DND-41 (cell line): ENCODE measurements around the gene AGAP1.

ENCODE experiments used
- CTCF ChIP-seq: IDR thresholded peaks from 2 replicates; pipeline ENCODE4 v1.5.1; 2012; ENCODE audit warnings: borderline replicate concordance, low read length, moderate library complexity, mild to moderate bottlenecking; ENCODE audit not compliant: poor library complexity, severe bottlenecking; ENCODE audit errors: extremely low read depth
- EZH2 ChIP-seq: IDR thresholded peaks from 3 replicates; pipeline ENCODE4 v1.6.1; 2012; ENCODE audit warnings: borderline replicate concordance, low read depth, mild to moderate bottlenecking, moderate library complexity, low read length, inconsistent platforms; ENCODE audit not compliant: severe bottlenecking

DNA sequence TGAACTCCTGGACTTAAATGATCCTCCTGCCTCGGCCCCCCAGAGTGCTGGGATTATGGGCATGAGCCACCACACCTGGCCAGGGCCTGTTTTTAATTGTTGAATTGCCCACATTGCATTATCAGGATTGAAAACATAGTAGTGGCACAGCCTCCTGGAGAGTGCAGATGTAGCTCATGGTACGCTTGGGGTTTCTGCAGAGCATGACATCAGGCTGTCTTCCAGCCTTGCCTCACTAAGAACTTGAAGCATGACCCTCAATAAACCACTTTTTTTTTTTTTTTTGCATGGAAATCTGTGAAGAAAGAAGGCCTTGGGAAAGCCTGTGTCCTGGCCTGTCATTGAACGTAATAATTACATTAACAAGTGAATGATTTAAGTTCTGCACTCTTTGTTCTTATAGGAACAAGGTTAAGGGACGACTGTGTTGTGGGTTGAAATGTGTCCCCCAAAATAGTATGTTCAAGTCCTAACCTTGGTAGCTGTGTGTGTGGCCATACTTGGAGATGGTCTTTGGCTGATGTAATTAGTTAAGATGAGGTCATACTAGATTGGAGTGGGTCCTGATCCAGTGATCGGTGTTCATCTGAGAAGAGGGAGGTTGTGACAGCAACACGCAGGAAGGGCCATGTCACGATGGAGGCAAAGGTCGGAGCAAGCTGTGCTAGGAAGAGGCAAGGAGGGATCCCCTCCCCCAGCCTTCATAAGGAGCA is 90.2 kb downstream of the AGAP1 start:
- TF ChIP-seq CTCF (no peak), EZH2 (no peak)
